Parathyroid adenoma (tissue), 2 donors: ENCODE results near the gene TMEM164.

Experiments used
- H2AFZ ChIP-seq: fragments of 300-600 bp; sonication (generic); one replicate; pipeline ENCODE4 v1.7.0; 2017; ENCODE audit warnings: antibody characterized with exemption, mild to moderate bottlenecking
- H3K27ac ChIP-seq: fragments of 300-600 bp; sonication (generic); one replicate; pipeline ENCODE4 v1.7.0; 2017
- H3K27me3 ChIP-seq: fragments of 300-600 bp; sonication (generic); one replicate; pipeline ENCODE4 v1.7.0; 2017; ENCODE audit warnings: low read length; ENCODE audit not compliant: control insufficient read depth, insufficient read depth
- H3K36me3 ChIP-seq: fragments of 300-600 bp; sonication (generic); one replicate; pipeline ENCODE4 v1.7.0; 2017; ENCODE audit warnings: low read length; ENCODE audit not compliant: control insufficient read depth, insufficient read depth
- H3K4me1 ChIP-seq: fragments of 300-600 bp; sonication (generic); one replicate; pipeline ENCODE4 v1.7.0; 2017; ENCODE audit warnings: control low read depth
- H3K4me2 ChIP-seq: fragments of 300-600 bp; sonication (generic); one replicate; pipeline ENCODE4 v1.7.0; 2017; ENCODE audit warnings: low read length
- H3K4me3 ChIP-seq: fragments of 300-600 bp; sonication (generic); one replicate; pipeline ENCODE4 v1.7.0; 2017; ENCODE audit warnings: low read depth, low read length
- H3K79me2 ChIP-seq: fragments of 300-600 bp; sonication (generic); one replicate; pipeline ENCODE4 v1.7.0; 2017; ENCODE audit warnings: control low read depth
- H3K9ac ChIP-seq: fragments of 300-600 bp; sonication (generic); one replicate; pipeline ENCODE4 v1.7.0; 2017; ENCODE audit warnings: mild to moderate bottlenecking
- H3K9me3 ChIP-seq: fragments of 300-600 bp; sonication (generic); one replicate; pipeline ENCODE4 v1.7.0; 2017; ENCODE audit warnings: low read length; ENCODE audit not compliant: control insufficient read depth
- TF ChIP-seq, protein P1 (sequence below): fragments of 300-600 bp; sonication (generic); IDR thresholded peaks from one replicate; pipeline ENCODE4 v1.7.0; 2017; ENCODE audit warnings: antibody characterized with exemption, mild to moderate bottlenecking
- donor health status: primary hyperparathyroidism.

TMEM164 gene

GRCh38 chrX:110034036-110034435 lies 31.1 kb downstream of the TMEM164 start:
- H3K4me2 ChIP-seq, result no peak overlapping the region
- H3K9ac ChIP-seq, result no peak overlapping the region
- H3K4me1 ChIP-seq, result peaks cover 5% of the 10 kb centered on the region
- TF ChIP-seq, protein P1, sequence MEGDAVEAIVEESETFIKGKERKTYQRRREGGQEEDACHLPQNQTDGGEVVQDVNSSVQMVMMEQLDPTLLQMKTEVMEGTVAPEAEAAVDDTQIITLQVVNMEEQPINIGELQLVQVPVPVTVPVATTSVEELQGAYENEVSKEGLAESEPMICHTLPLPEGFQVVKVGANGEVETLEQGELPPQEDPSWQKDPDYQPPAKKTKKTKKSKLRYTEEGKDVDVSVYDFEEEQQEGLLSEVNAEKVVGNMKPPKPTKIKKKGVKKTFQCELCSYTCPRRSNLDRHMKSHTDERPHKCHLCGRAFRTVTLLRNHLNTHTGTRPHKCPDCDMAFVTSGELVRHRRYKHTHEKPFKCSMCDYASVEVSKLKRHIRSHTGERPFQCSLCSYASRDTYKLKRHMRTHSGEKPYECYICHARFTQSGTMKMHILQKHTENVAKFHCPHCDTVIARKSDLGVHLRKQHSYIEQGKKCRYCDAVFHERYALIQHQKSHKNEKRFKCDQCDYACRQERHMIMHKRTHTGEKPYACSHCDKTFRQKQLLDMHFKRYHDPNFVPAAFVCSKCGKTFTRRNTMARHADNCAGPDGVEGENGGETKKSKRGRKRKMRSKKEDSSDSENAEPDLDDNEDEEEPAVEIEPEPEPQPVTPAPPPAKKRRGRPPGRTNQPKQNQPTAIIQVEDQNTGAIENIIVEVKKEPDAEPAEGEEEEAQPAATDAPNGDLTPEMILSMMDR, result no peak
- H3K9me3 ChIP-seq, result no peaks in the 10 kb centered on the region
- H3K27ac ChIP-seq, result no peak overlapping the region
- H3K27me3 ChIP-seq, result no peaks in the 10 kb centered on the region
- no peaks in the 10 kb centered on the region for H3K79me2 ChIP-seq
- H3K36me3 ChIP-seq, result no peaks in the 10 kb centered on the region
- H3K4me3 ChIP-seq, result no peak overlapping the region
- H2AFZ ChIP-seq, result no peak overlapping the region

GRCh38 chrX:110036162-110037033 lies 33.5 kb downstream of the TMEM164 start:
- Histone ChIP-seq H3K27me3 (no peaks in the 10 kb centered on the region), H3K36me3 (no peaks in the 10 kb centered on the region), H3K4me3 (no peak overlapping the region), H3K9ac (no peak overlapping the region), H3K79me2 (no peaks in the 10 kb centered on the region), H3K27ac (no peak overlapping the region), H3K9me3 (no peaks in the 10 kb centered on the region), H2AFZ (no peak overlapping the region), H3K4me1 (peaks cover 5% of the 10 kb centered on the region), H3K4me2 (no peak overlapping the region)
- TF ChIP-seq, protein P1, result no peak

- H3K4me2 ChIP-seq, result no peak overlapping the region
- no peak overlapping the region for H3K4me3 ChIP-seq
- no peaks in the 10 kb centered on the region for H3K79me2 ChIP-seq
- no peak overlapping the region for H2AFZ ChIP-seq
- peaks cover 5% of the 10 kb centered on the region for H3K4me1 ChIP-seq
- no peaks in the 10 kb centered on the region for H3K27me3 ChIP-seq
- no peak overlapping the region for H3K9ac ChIP-seq
- no peaks in the 10 kb centered on the region for H3K9me3 ChIP-seq
- TF ChIP-seq, protein P1, result no peak
- no peak overlapping the region for H3K27ac ChIP-seq
- no peaks in the 10 kb centered on the region for H3K36me3 ChIP-seq
Observed at GRCh38 chrX:110037178-110037577, 34.3 kb downstream of the TMEM164 start.

- no peaks in the 10 kb centered on the region for H3K36me3 ChIP-seq
- H3K9ac ChIP-seq, result no peak overlapping the region
- H3K79me2 ChIP-seq, result no peaks in the 10 kb centered on the region
- H3K27me3 ChIP-seq, result no peaks in the 10 kb centered on the region
- no peak overlapping the region for H2AFZ ChIP-seq
- no peak overlapping the region for H3K4me2 ChIP-seq
- TF ChIP-seq, protein P1, result no peak
- H3K4me1 ChIP-seq, result peaks cover 8% of the 10 kb centered on the region
- H3K4me3 ChIP-seq, result no peak overlapping the region
- H3K27ac ChIP-seq, result no peak overlapping the region
- H3K9me3 ChIP-seq, result no peaks in the 10 kb centered on the region
Observed at GRCh38 chrX:110038900-110039299, 36.0 kb downstream of the TMEM164 start.

DNA sequence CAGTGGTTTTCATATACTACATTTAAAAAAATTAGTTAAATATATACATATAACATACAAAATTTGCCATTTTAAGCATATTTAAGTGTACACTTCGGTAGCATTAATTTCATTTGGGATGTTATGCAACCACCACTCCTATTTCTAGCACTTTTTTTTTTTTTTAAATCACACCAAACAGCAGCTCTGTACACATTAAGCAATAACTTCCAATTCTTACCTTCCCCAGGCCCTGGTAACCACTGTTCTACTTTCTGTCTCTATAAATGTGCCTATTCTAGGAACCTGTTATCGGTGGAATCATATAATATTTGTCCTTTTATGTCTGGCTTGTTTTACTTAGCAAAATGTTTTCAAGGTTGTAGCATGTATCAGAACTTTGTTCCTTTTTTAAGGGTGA lies 39.1 kb downstream of the TMEM164 start:
- no peak overlapping the region for H3K4me3 ChIP-seq
- H3K4me1 ChIP-seq, result peaks cover 6% of the 10 kb centered on the region
- H3K9ac ChIP-seq, result no peak overlapping the region
- H3K4me2 ChIP-seq, result no peak overlapping the region
- no peaks in the 10 kb centered on the region for H3K36me3 ChIP-seq
- H3K27ac ChIP-seq, result no peak overlapping the region
- H3K9me3 ChIP-seq, result no peaks in the 10 kb centered on the region
- no peaks in the 10 kb centered on the region for H3K79me2 ChIP-seq
- H2AFZ ChIP-seq, result no peak overlapping the region
- TF ChIP-seq, protein P1, result no peak
- no peaks in the 10 kb centered on the region for H3K27me3 ChIP-seq
